H1 (cell line): ENCODE measurements around the gene OLFML2A. TPM values are rescaled to one million over a fixed set of nuclear protein-coding genes. Genes with fewer than 3 reads are reported as not detected.
A peak's percentile ranks its signal among the peaks of the same experiment; 100 is the strongest.

Experiments
- CTCF ChIA-PET: fragments of 300-600 bp; sonication (Branson Sonifier 250); formaldehyde crosslinking; loops from one replicate; lab custom pipeline; 2021; ENCODE audit not compliant: partially characterized antibody; lab: Charles Lee
- POLR2A ChIA-PET: fragments of 300-600 bp; sonication (Branson Sonifier 250); formaldehyde crosslinking; loops from one replicate; lab custom pipeline; 2021; ENCODE audit warnings: inconsistent platforms; ENCODE audit not compliant: partially characterized antibody; lab: Charles Lee
- DNase-seq, 2 experiments: peaks; one replicate each; pipeline versions ENCODE4 v3.0.0 to v3.0.0-alpha.2; 2010 to 2022; ENCODE audit warnings: low spot score in 2 of 2, low read depth in 1 of 2, mixed read lengths in 1 of 2
- FAIRE-seq: peaks from 2 replicates; lab custom pipeline; 2011; peaks lifted over from hg19 to GRCh38; lab: Jason Lieb, UNC
- H2AFZ ChIP-seq: 2 replicates; pipeline ENCODE4 v1.8.1; 2012; ENCODE audit warnings: low read length, inconsistent platforms
- H2AK5ac ChIP-seq: 2 replicates; pipeline ENCODE4 v1.6.1; 2013; ENCODE audit warnings: low read depth, low read length
- H2BK120ac ChIP-seq: replicated peaks from 2 replicates; pipeline ENCODE3; 2013; ENCODE audit warnings: low read depth, low read length, inconsistent platforms
- H2BK12ac ChIP-seq: 2 replicates; pipeline ENCODE4 v1.6.1; 2013; ENCODE audit warnings: low read depth, low read length
- H2BK15ac ChIP-seq: 2 replicates; pipeline ENCODE4 v1.6.1; 2013; ENCODE audit warnings: low read length
- H2BK20ac ChIP-seq: 2 replicates; pipeline ENCODE4 v1.6.1; 2013; ENCODE audit warnings: low read length
- H2BK5ac ChIP-seq: 2 replicates; pipeline ENCODE4 v1.6.1; 2013; ENCODE audit warnings: low read depth, low read length
- H3K14ac ChIP-seq: 2 replicates; pipeline ENCODE4 v1.6.1; 2013; ENCODE audit warnings: inconsistent platforms; ENCODE audit not compliant: insufficient read length
- H3K18ac ChIP-seq: 2 replicates; pipeline ENCODE4 v1.6.1; 2013; ENCODE audit warnings: low read length; ENCODE audit errors: extremely low read depth
- H3K23ac ChIP-seq: 2 replicates; pipeline ENCODE4 v1.6.1; 2013; ENCODE audit warnings: inconsistent platforms; ENCODE audit not compliant: insufficient read length
- H3K23me2 ChIP-seq: 2 replicates; pipeline ENCODE4 v1.6.1; 2013; ENCODE audit warnings: low read depth, low read length
- H3K27ac ChIP-seq: 2 replicates; pipeline ENCODE4 v1.6.1; 2011; ENCODE audit warnings: low read depth, low read length, inconsistent platforms
- H3K27me3 ChIP-seq, 4 experiments: replicated peaks in 1 of 4; 1 replicate in 1 of 4; 2 replicates in 3 of 4; pipeline versions ENCODE4 v1.6.1 to v1.8.1; 2011 to 2013; ENCODE audit warnings: low read length in 3 of 4, mild to moderate bottlenecking in 3 of 4, inconsistent platforms in 2 of 4, mixed read lengths in 2 of 4, moderate library complexity in 1 of 4; ENCODE audit not compliant: control insufficient read depth in 3 of 4, insufficient read depth in 3 of 4; ENCODE audit errors: extremely low read depth in 1 of 4
- H3K36me3 ChIP-seq, 4 experiments: 2 replicates each; pipeline versions ENCODE4 v1.6.1 to v1.8.1; 2011 to 2013; ENCODE audit warnings: mild to moderate bottlenecking in 4 of 4, low read length in 3 of 4, moderate library complexity in 2 of 4, control low read depth in 1 of 4, inconsistent platforms in 1 of 4; ENCODE audit not compliant: insufficient read depth in 4 of 4, control insufficient read depth in 2 of 4
- H3K4ac ChIP-seq: replicated peaks from 2 replicates; pipeline ENCODE3; 2013; ENCODE audit warnings: low read length, low read depth, mixed read lengths, inconsistent platforms; ENCODE audit not compliant: insufficient read length
- H3K4me1 ChIP-seq, 4 experiments: replicated peaks in 1 of 4; 1 replicate in 1 of 4; 2 replicates in 3 of 4; pipeline versions ENCODE4 v1.6.1 to v1.8.1; 2011 to 2013; ENCODE audit warnings: low read length in 3 of 4, inconsistent platforms in 2 of 4, mixed read lengths in 1 of 4; ENCODE audit not compliant: insufficient read depth in 4 of 4, control insufficient read depth in 3 of 4
- H3K4me2 ChIP-seq, 2 experiments: 2 replicates each; pipeline versions ENCODE4 v1.6.1 to v1.8.1; 2011 to 2013; ENCODE audit warnings: low read depth in 2 of 2, low read length in 2 of 2, control low read depth in 1 of 2, inconsistent platforms in 1 of 2, mild to moderate bottlenecking in 1 of 2; ENCODE audit not compliant: insufficient read depth in 1 of 2
- H3K4me3 ChIP-seq, 4 experiments: fragments of 200-600, 300-600 bp in 1 of 4; sonication (generic), shearing (Covaris generic), sonication (Bioruptor Twin) in 1 of 4; 2 replicates each; pipeline versions ENCODE4 v1.5.1 to v1.8.1; 2011 to 2016; ENCODE audit warnings: low read length in 4 of 4, low read depth in 3 of 4, control low read depth in 2 of 4, inconsistent platforms in 2 of 4, mild to moderate bottlenecking in 2 of 4, mixed read lengths in 1 of 4, moderate library complexity in 1 of 4; ENCODE audit not compliant: insufficient read depth in 2 of 4; ENCODE audit errors: extremely low read depth in 1 of 4
- H3K56ac ChIP-seq: replicated peaks from 2 replicates; pipeline ENCODE3; 2013; ENCODE audit warnings: low read depth, mild to moderate bottlenecking, mixed read lengths, low read length, inconsistent platforms; ENCODE audit not compliant: insufficient read length
- H3K79me1 ChIP-seq: 2 replicates; pipeline ENCODE4 v1.6.1; 2013; ENCODE audit warnings: low read depth, low read length, control low read depth
- H3K79me2 ChIP-seq, 2 experiments: 2 replicates each; pipeline versions ENCODE4 v1.6.1 to v1.8.1; 2012 to 2013; ENCODE audit warnings: low read length in 2 of 2, mild to moderate bottlenecking in 2 of 2, inconsistent platforms in 1 of 2; ENCODE audit not compliant: insufficient read depth in 2 of 2, control insufficient read depth in 1 of 2
- H3K9ac ChIP-seq, 4 experiments: replicated peaks in 1 of 4; 1 replicate in 1 of 4; 2 replicates in 3 of 4; pipeline versions ENCODE4 v1.6.1 to v1.8.1; 2011 to 2013; ENCODE audit warnings: low read depth in 3 of 4, low read length in 3 of 4, control low read depth in 2 of 4, mild to moderate bottlenecking in 2 of 4, moderate library complexity in 2 of 4, inconsistent platforms in 1 of 4; ENCODE audit errors: extremely low read depth in 1 of 4
- H3K9me3 ChIP-seq, 2 experiments: 2 replicates each; pipeline versions ENCODE4 v1.6.1 to v1.8.1; 2012 to 2013; ENCODE audit warnings: mild to moderate bottlenecking in 2 of 2, moderate library complexity in 2 of 2, control low read depth in 1 of 2, inconsistent platforms in 1 of 2, low read depth in 1 of 2, low read length in 1 of 2, mixed read lengths in 1 of 2; ENCODE audit not compliant: insufficient read depth in 2 of 2
- H4K20me1 ChIP-seq, 2 experiments: replicated peaks in 1 of 2; 2 replicates each; pipeline versions ENCODE3 to v1.8.1; 2011 to 2013; ENCODE audit warnings: inconsistent platforms in 2 of 2, low read length in 2 of 2, mild to moderate bottlenecking in 1 of 2; ENCODE audit not compliant: insufficient read depth in 2 of 2, control insufficient read depth in 1 of 2
- H4K5ac ChIP-seq: 2 replicates; pipeline ENCODE4 v1.6.1; 2013; ENCODE audit warnings: low read length, low read depth, mixed read lengths, inconsistent platforms; ENCODE audit not compliant: insufficient read length
- H4K8ac ChIP-seq: 2 replicates; pipeline ENCODE4 v1.8.0; 2013; ENCODE audit warnings: mild to moderate bottlenecking, moderate library complexity, low read length, inconsistent platforms; ENCODE audit not compliant: insufficient read depth; ENCODE audit errors: extremely low read depth
- H4K91ac ChIP-seq: replicated peaks from 2 replicates; pipeline ENCODE3; 2013; ENCODE audit warnings: low read length, mixed read lengths, inconsistent platforms; ENCODE audit not compliant: insufficient read length
- ATF3 ChIP-seq: IDR thresholded peaks from 2 replicates; pipeline ENCODE4 v1.6.1; 2011; ENCODE audit warnings: low read depth, mild to moderate bottlenecking, low read length; ENCODE audit not compliant: insufficient read depth
- BCL11A ChIP-seq, 2 experiments: IDR thresholded peaks; one replicate each; pipeline ENCODE4 v1.6.1; 2011; ENCODE audit warnings: low read depth in 2 of 2, low read length in 2 of 2, mild to moderate bottlenecking in 2 of 2
- CHD1 ChIP-seq: IDR thresholded peaks from 2 replicates; pipeline ENCODE4 v1.6.1; 2012; ENCODE audit warnings: low read depth, low read length, improper control_type of control experiment
- CHD2 ChIP-seq: IDR thresholded peaks from 2 replicates; pipeline ENCODE4 v1.6.1; 2012; ENCODE audit warnings: low read length, improper control_type of control experiment
- CREB1 ChIP-seq: IDR thresholded peaks from 2 replicates; pipeline ENCODE4 v1.6.1; 2012; ENCODE audit warnings: inconsistent platforms
- EP300 ChIP-seq, 2 experiments: IDR thresholded peaks; 1 replicate in 1 of 2; 2 replicates in 1 of 2; pipeline ENCODE4 v1.6.1; 2011 to 2012; ENCODE audit warnings: low read depth in 2 of 2, low read length in 2 of 2, mild to moderate bottlenecking in 2 of 2, borderline replicate concordance in 1 of 2, inconsistent platforms in 1 of 2, moderate library complexity in 1 of 2
- JUN ChIP-seq: IDR thresholded peaks from 2 replicates; pipeline ENCODE4 v1.6.1; 2011; ENCODE audit warnings: low read depth, mild to moderate bottlenecking, improper control_type of control experiment, low read length
- KDM4A ChIP-seq: IDR thresholded peaks from one replicate; pipeline ENCODE4 v1.7.1; 2012; ENCODE audit warnings: low read depth, mild to moderate bottlenecking, moderate library complexity, low read length, inconsistent platforms; ENCODE audit not compliant: severe bottlenecking
- MAX ChIP-seq: IDR thresholded peaks from 2 replicates; pipeline ENCODE4 v1.6.1; 2012; ENCODE audit warnings: inconsistent platforms
- RBBP5 ChIP-seq: IDR thresholded peaks from 2 replicates; pipeline ENCODE4 v1.7.1; 2012; ENCODE audit warnings: low read depth, mild to moderate bottlenecking, inconsistent platforms, low read length, moderate library complexity, borderline replicate concordance
- SP2 ChIP-seq: IDR thresholded peaks from 2 replicates; pipeline ENCODE4 v1.6.1; 2012; ENCODE audit warnings: mild to moderate bottlenecking, low read length, inconsistent platforms
- USF2 ChIP-seq: IDR thresholded peaks from 2 replicates; pipeline ENCODE4 v1.6.1; 2011; ENCODE audit warnings: low read length, improper control_type of control experiment
- WGBS, 2 experiments: shearing (Covaris generic) in 1 of 2; methylation state at CpG; one replicate each; pipeline versions ENCODE4 v1.1.6 to v1.1.7; 2013 to 2015; ENCODE audit warnings: low lambda C conversion rate in 2 of 2, mixed read lengths in 2 of 2, inconsistent platforms in 1 of 2, low coverage in 1 of 2, missing lambda C conversion rate in 1 of 2; ENCODE audit not compliant: insufficient replicate concordance in 2 of 2, insufficient coverage in 1 of 2, insufficient read length in 1 of 2; ENCODE audit errors: extremely low coverage in 1 of 2, missing lambda C conversion rate in 1 of 2; 5-methylcytosine and 5-hydroxymethylcytosine counted together
- polyA plus RNA-seq, 7 experiments: library from polyadenylated mRNA; depleted of rRNA in 3 of 7; stranded (reverse) in 5 of 7; unstranded in 2 of 7; fragments of >200 nt in 5 of 7; fragments of 200-250 nt in 2 of 7; gene quantifications; 1 replicate in 5 of 7; 2 replicates in 1 of 7; 4 replicates in 1 of 7; pipeline versions ENCODE4 v1.2.1 to v1.2.3, GENCODE V29; 2011 to 2013; ENCODE audit warnings: missing spikeins in 2 of 7, mixed read lengths in 2 of 7
- total RNA-seq: library from RNA; stranded (reverse); fragmentation: NEBNext Ultra II Directional; extraction: Animal tissue kit (Norgen Biotek cat#: 25700); gene quantifications from 2 replicates; pipeline ENCODE4 v1.2.1, GENCODE V29; 2021

The OLFML2A gene
- total and polyA plus RNA-seq, 2 of the 8 experiments (the other 6 are each of a cell fraction or from before 2014, with no cell fraction given) = 7.8 to 11.5 TPM

GRCh38 chr9:124801356-124801755, 24.4 kb downstream of the OLFML2A start:
- Histone ChIP-seq H3K23ac (no peak overlapping the region), H3K79me1 (no peaks in the 10 kb centered on the region), H3K9ac (0 out of 7 replicates have a peak overlapping the region, but pooled peaks of 1 of the 4 experiments have one; percentile 5), H3K27me3 (no peaks in the 10 kb centered on the region), H3K27ac (no peak overlapping the region), H3K79me2 (no peaks in the 10 kb centered on the region), H4K8ac (no peak overlapping the region), H3K9me3 (no peaks in the 10 kb centered on the region), H3K36me3 (no peaks in the 10 kb centered on the region), H4K20me1 (no peaks in the 10 kb centered on the region), H2BK15ac (no peak overlapping the region), H2BK12ac (no peak overlapping the region), H3K56ac (no peak overlapping the region), H2BK5ac (no peak overlapping the region), H3K4me2 (no peak overlapping the region), H3K4me1 (peaks cover 0 to 8% (median 0%) of the 10 kb centered on the region in 4 experiments; a peak in 2 of 7 replicates), H2BK120ac (no peak overlapping the region), H2AFZ (no peak overlapping the region), H2AK5ac (no peak overlapping the region), H3K4me3 (no peak overlapping the region), H3K18ac (no peak overlapping the region), H3K23me2 (no peaks in the 10 kb centered on the region), H3K4ac (no peak overlapping the region), H4K5ac (no peak overlapping the region), H4K91ac (no peak overlapping the region), H3K14ac (no peak overlapping the region), H2BK20ac (no peak overlapping the region)
- WGBS, 2 experiments = 93% methylated on average over 4 of the region's 6 CpGs; no CpG with 5 or more reads in 1 of the 2 experiments
- no peak for DNase-seq
- POLR2A ChIA-PET = interaction anchor here (1.3 to 3.0 kb wide), 3 partner anchors 8 to 55 kb away, joined by 4 to 18 read pairs (median 9); no protein-coding TSS in a partner anchor
- no peak for FAIRE-seq
- CTCF ChIA-PET = interaction anchor here (1.0 to 65.2 kb wide), 7 partner anchors 8 to 58 kb away, joined by 3 to 1529 read pairs (median 11); partner anchors contain the start of genes ARPC5L, NR6A1, OLFML2A and RPL35
- TF ChIP-seq JUN (no peak), RBBP5 (no peak), MAX (no peak), USF2 (no peak), CHD1 (no peak), ATF3 (no peak), BCL11A (IDR thresholded peaks at IDR 0.05; ENCODE audit: low read depth in 2 of 2, low read length in 2 of 2) (no peak), CREB1 (no peak), KDM4A (no peak), EP300 (IDR thresholded peaks at IDR 0.05; ENCODE audit: borderline replicate concordance in 1 of 2, low read depth in 2 of 2, low read length in 2 of 2) (no peak), CHD2 (no peak), SP2 (no peak)
